K562 (cell line): ENCODE results near the gene TMEM187. TPM values are rescaled to one million over a fixed set of nuclear protein-coding genes. Genes with fewer than 3 reads are reported as not detected.
A peak's percentile ranks its signal among the peaks of the same experiment; 100 is the strongest.

Source experiments
- BRD9 ChIP-seq: fragments of 450-650 bp; IDR thresholded peaks from 2 replicates; pipeline ENCODE4 v1.6.1; 2018; ENCODE audit warnings: low read depth; ENCODE audit not compliant: partially characterized antibody
- CBX2 ChIP-seq: fragments of 200-600 bp; sonication (generic); IDR thresholded peaks from one replicate; pipeline ENCODE4 v1.6.1; 2012; ENCODE audit warnings: mild to moderate bottlenecking, low read length, inconsistent platforms; ENCODE audit not compliant: insufficient read depth, poor library complexity, severe bottlenecking
- CEBPB ChIP-seq: fragments of 450-650 bp; IDR thresholded peaks from 2 replicates; pipeline ENCODE4 v1.6.1; 2016; ENCODE audit warnings: missing genetic modification characterization, missing compliant biosample characterization
- RB1 ChIP-seq: fragments of 450-650 bp; IDR thresholded peaks from 2 replicates; pipeline ENCODE4 v1.6.1; 2017; ENCODE audit warnings: low read depth, mild to moderate bottlenecking
- RNF2 ChIP-seq: sonication (generic); IDR thresholded peaks from 2 replicates; pipeline ENCODE4 v1.6.1; 2016
- SAFB ChIP-seq: fragments of 200-400 bp; formaldehyde crosslinking; IDR thresholded peaks from 2 replicates; pipeline ENCODE4 v1.6.1; 2017; ENCODE audit warnings: low read depth, low read length, borderline replicate concordance
- STAT5B ChIP-seq: fragments of 250-450 bp; sonication (Bioruptor Pico); IDR thresholded peaks from 2 replicates; pipeline ENCODE4 v1.8.0; 2021; ENCODE audit warnings: mild to moderate bottlenecking, inconsistent platforms
- TAF9B ChIP-seq: fragments of 450-650 bp; IDR thresholded peaks from 2 replicates; pipeline ENCODE4 v1.6.1; 2018; ENCODE audit warnings: mild to moderate bottlenecking; ENCODE audit not compliant: partially characterized antibody
- XRCC4 ChIP-seq: IDR thresholded peaks from one replicate; pipeline ENCODE4 v1.6.1; 2011; ENCODE audit not compliant: insufficient read depth, insufficient read length; ENCODE audit errors: extremely low read depth
- YY1 ChIP-seq, 3 experiments: IDR thresholded peaks; 2 replicates each; pipeline ENCODE4 v1.6.1; 2011; ENCODE audit warnings: low read length in 2 of 3, mild to moderate bottlenecking in 2 of 3, moderate library complexity in 2 of 3, borderline replicate concordance in 1 of 3, control low read depth in 1 of 3, low read depth in 1 of 3; ENCODE audit not compliant: insufficient read depth in 3 of 3, insufficient replicate concordance in 2 of 3, control insufficient read depth in 1 of 3, insufficient read length in 1 of 3; ENCODE audit errors: extremely low read depth in 1 of 3
- ZC3H4 ChIP-seq: sonication (generic); formaldehyde crosslinking; IDR thresholded peaks from 2 replicates; pipeline ENCODE4 v1.9.0; 2021; ENCODE audit warnings: missing genetic modification reagents, borderline replicate concordance
- ZNF121 ChIP-seq: sonication (generic); formaldehyde crosslinking; conservative IDR thresholded peaks from 2 replicates; pipeline ENCODE4 v1.8.0; 2022; ENCODE audit warnings: missing genetic modification reagents
- ZNF316 ChIP-seq: fragments of 450-650 bp; IDR thresholded peaks from 2 replicates; pipeline ENCODE4 v1.6.1; 2016
- polyA plus RNA-seq, 8 experiments: library from polyadenylated mRNA; depleted of rRNA in 4 of 8; stranded (reverse) in 5 of 8; unstranded in 3 of 8; fragments of >200 nt; fragmentation: Nextera tagmentation in 2 of 8; fragmentation: Illumina TruSeq in 1 of 8; extraction: Ambion mirVana in 2 of 8; extraction: Trizol in 1 of 8; gene quantifications; 2 replicates each; pipeline versions ENCODE4 v1.2.1 to v1.2.3, GENCODE V29; 2011 to 2014; ENCODE audit warnings: inconsistent platforms in 1 of 8, missing spikeins in 1 of 8
- total RNA-seq, 7 experiments: library from RNA; depleted of rRNA in 6 of 7; stranded (reverse); fragments of >200 nt in 6 of 7; fragmentation: Illumina TruSeq in 2 of 7; extraction: Trizol in 2 of 7; gene quantifications; 2 replicates each; pipeline versions ENCODE4 v1.2.1 to v1.2.3, GENCODE V29; 2011 to 2021; ENCODE audit warnings: low replicate concordance in 1 of 7
- TF ChIP-seq, protein P1 (sequence below), 3 experiments: IDR thresholded peaks in 2 of 3; conservative IDR thresholded peaks in 1 of 3; 2 replicates each; pipeline ENCODE4 v1.5.1; 2011 to 2012; ENCODE audit warnings: low read length in 3 of 3, mild to moderate bottlenecking in 3 of 3, control low read depth in 2 of 3, improper control_type of control experiment in 1 of 3, inconsistent platforms in 1 of 3, low read depth in 1 of 3, mixed read lengths in 1 of 3, moderate library complexity in 1 of 3; ENCODE audit not compliant: insufficient read depth in 2 of 3
- TF ChIP-seq, protein P2 (sequence below), 2 experiments: fragments of 150-350 bp in 1 of 2; IDR thresholded peaks; 2 replicates each; pipeline ENCODE4 v1.6.1; 2012 to 2016; ENCODE audit warnings: low read depth in 2 of 2, low read length in 2 of 2, mild to moderate bottlenecking in 1 of 2, moderate library complexity in 1 of 2
- TF ChIP-seq, protein P3 (sequence below), 2 experiments: IDR thresholded peaks in 1 of 2; conservative IDR thresholded peaks in 1 of 2; 2 replicates each; pipeline ENCODE4 v1.6.1; 2016; ENCODE audit warnings: low read depth in 2 of 2, mild to moderate bottlenecking in 1 of 2, missing compliant biosample characterization in 1 of 2, missing genetic modification characterization in 1 of 2, moderate library complexity in 1 of 2

The TMEM187 gene
- total and polyA plus RNA-seq, 9 of the 15 experiments (the other 6 are each of a cell fraction or from before 2014, with no cell fraction given), result 0.13 to 6.4 (median 1.6) TPM

DNA sequence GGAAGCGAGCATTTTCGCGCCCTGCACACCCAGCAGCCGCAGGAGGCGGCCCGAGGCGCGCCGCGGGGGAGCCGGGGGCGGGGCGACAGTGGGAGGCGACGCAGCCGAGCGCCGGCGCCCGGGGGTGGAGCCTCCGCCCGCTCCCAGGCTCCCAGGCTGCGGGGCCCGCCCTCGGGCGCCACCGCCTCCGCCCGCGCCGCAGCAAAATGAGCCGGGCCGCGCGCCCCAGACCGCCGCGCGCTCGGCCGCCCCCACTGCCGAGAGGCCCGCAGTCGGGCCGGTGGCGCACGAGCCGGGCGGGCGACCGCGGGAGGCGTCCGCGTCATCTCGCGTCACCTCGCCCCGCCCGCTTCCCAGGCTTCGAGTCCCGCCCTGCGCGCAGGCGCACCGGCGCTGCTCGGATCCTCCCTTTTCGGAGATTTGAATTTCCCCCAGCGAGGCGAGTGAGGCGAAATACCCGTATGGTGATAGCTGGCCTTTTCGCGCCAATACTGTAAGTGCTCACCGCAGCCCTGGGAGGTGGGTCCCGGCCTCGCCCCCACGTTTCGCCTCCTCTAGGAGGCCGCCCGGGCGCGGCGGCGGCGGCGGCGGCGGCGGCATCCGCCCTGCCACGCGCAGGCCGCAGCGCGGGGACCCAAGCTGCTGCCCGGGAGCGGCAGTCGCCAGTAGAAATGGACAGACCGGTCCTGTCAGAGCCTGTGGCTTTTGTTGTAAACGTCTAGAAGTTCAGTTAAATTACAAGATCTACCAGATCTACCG, at the start of gene TMEM187 (continued):
- TF ChIP-seq, protein P1, sequence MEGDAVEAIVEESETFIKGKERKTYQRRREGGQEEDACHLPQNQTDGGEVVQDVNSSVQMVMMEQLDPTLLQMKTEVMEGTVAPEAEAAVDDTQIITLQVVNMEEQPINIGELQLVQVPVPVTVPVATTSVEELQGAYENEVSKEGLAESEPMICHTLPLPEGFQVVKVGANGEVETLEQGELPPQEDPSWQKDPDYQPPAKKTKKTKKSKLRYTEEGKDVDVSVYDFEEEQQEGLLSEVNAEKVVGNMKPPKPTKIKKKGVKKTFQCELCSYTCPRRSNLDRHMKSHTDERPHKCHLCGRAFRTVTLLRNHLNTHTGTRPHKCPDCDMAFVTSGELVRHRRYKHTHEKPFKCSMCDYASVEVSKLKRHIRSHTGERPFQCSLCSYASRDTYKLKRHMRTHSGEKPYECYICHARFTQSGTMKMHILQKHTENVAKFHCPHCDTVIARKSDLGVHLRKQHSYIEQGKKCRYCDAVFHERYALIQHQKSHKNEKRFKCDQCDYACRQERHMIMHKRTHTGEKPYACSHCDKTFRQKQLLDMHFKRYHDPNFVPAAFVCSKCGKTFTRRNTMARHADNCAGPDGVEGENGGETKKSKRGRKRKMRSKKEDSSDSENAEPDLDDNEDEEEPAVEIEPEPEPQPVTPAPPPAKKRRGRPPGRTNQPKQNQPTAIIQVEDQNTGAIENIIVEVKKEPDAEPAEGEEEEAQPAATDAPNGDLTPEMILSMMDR (IDR thresholded peaks at IDR 0.05 in 2 of 3, conservative IDR thresholded peaks at IDR 0.05 in 1 of 3; ENCODE audit: insufficient read depth in 2 of 3, low read depth in 1 of 3, low read length in 3 of 3), result no peak
- TF ChIP-seq ZNF316, result no peak
- TF ChIP-seq ZNF121 (CRISPR knock-in tag), result no peak
- TF ChIP-seq, protein P2, sequence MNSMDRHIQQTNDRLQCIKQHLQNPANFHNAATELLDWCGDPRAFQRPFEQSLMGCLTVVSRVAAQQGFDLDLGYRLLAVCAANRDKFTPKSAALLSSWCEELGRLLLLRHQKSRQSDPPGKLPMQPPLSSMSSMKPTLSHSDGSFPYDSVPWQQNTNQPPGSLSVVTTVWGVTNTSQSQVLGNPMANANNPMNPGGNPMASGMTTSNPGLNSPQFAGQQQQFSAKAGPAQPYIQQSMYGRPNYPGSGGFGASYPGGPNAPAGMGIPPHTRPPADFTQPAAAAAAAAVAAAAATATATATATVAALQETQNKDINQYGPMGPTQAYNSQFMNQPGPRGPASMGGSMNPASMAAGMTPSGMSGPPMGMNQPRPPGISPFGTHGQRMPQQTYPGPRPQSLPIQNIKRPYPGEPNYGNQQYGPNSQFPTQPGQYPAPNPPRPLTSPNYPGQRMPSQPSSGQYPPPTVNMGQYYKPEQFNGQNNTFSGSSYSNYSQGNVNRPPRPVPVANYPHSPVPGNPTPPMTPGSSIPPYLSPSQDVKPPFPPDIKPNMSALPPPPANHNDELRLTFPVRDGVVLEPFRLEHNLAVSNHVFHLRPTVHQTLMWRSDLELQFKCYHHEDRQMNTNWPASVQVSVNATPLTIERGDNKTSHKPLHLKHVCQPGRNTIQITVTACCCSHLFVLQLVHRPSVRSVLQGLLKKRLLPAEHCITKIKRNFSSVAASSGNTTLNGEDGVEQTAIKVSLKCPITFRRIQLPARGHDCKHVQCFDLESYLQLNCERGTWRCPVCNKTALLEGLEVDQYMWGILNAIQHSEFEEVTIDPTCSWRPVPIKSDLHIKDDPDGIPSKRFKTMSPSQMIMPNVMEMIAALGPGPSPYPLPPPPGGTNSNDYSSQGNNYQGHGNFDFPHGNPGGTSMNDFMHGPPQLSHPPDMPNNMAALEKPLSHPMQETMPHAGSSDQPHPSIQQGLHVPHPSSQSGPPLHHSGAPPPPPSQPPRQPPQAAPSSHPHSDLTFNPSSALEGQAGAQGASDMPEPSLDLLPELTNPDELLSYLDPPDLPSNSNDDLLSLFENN (IDR thresholded peaks at IDR 0.05; ENCODE audit: low read depth in 2 of 2, low read length in 2 of 2), result 0 out of 4 replicates have a peak, but pooled peaks of 1 of the 2 experiments have one; percentile 15
- TF ChIP-seq CEBPB (tag), result no peak
- TF ChIP-seq ZC3H4 (CRISPR knock-in tag), result no peak
- TF ChIP-seq RNF2, result 0 out of 2 replicates have a peak, but pooled peaks have one; percentile 29
- peak in 2 of 3 experiments; percentile 3 to 20 for TF ChIP-seq YY1 (IDR thresholded peaks at IDR 0.05; ENCODE audit: borderline replicate concordance in 1 of 3, control insufficient read depth in 1 of 3, extremely low read depth in 1 of 3, insufficient read depth in 3 of 3, insufficient read length in 1 of 3, insufficient replicate concordance in 2 of 3, low read depth in 1 of 3, low read length in 2 of 3)
- no peak for TF ChIP-seq XRCC4
- no peak for TF ChIP-seq CBX2
- TF ChIP-seq RB1, result peak; percentile 93
- TF ChIP-seq, protein P3, sequence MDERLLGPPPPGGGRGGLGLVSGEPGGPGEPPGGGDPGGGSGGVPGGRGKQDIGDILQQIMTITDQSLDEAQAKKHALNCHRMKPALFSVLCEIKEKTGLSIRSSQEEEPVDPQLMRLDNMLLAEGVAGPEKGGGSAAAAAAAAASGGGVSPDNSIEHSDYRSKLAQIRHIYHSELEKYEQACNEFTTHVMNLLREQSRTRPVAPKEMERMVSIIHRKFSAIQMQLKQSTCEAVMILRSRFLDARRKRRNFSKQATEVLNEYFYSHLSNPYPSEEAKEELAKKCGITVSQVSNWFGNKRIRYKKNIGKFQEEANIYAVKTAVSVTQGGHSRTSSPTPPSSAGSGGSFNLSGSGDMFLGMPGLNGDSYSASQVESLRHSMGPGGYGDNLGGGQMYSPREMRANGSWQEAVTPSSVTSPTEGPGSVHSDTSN (CRISPR knock-in tag; IDR thresholded peaks at IDR 0.05; ENCODE audit: low read depth), result no peak
- TF ChIP-seq, protein P3 (tag; conservative IDR thresholded peaks at IDR 0.05; ENCODE audit: low read depth), result no peak
- TF ChIP-seq STAT5B, result no peak
- no peak for TF ChIP-seq BRD9
- no peak for TF ChIP-seq SAFB
- TF ChIP-seq TAF9B, result no peak
